Glutamatergic neuron (in vitro differentiated cells): Measurements from ENCODE around the gene SRSF2. TPM values are rescaled to one million over a fixed set of nuclear protein-coding genes. Genes with fewer than 3 reads are reported as not detected.

Source experiments
- DNase-seq: peaks from one replicate; pipeline ENCODE4 v3.0.0; 2022
- H3K27ac Mint-ChIP-seq: one replicate; pipeline ENCODE4 v1.8.0; 2020; ENCODE audit warnings: mild to moderate bottlenecking, mixed read lengths, inconsistent platforms; ENCODE audit not compliant: unreplicated experiment
- H3K27me3 Mint-ChIP-seq: one replicate; pipeline ENCODE4 v1.8.0; 2020; ENCODE audit warnings: mild to moderate bottlenecking, moderate library complexity, mixed read lengths, inconsistent platforms; ENCODE audit not compliant: unreplicated experiment
- H3K36me3 Mint-ChIP-seq: one replicate; pipeline ENCODE4 v1.8.0; 2020; ENCODE audit warnings: mild to moderate bottlenecking, mixed read lengths, inconsistent platforms; ENCODE audit not compliant: unreplicated experiment
- H3K4me1 Mint-ChIP-seq: one replicate; pipeline ENCODE4 v1.8.0; 2020; ENCODE audit warnings: mild to moderate bottlenecking, low read depth, mixed read lengths, inconsistent platforms; ENCODE audit not compliant: unreplicated experiment
- H3K4me3 Mint-ChIP-seq: one replicate; pipeline ENCODE4 v1.8.0; 2020; ENCODE audit warnings: mild to moderate bottlenecking, mixed read lengths, inconsistent platforms; ENCODE audit not compliant: unreplicated experiment
- H3K9me3 Mint-ChIP-seq: one replicate; pipeline ENCODE4 v1.8.0; 2020; ENCODE audit warnings: mild to moderate bottlenecking, moderate library complexity, mixed read lengths, inconsistent platforms; ENCODE audit not compliant: unreplicated experiment
- CTCF ChIP-seq: fragments of 200-600 bp; sonication (generic); IDR thresholded peaks from one replicate; pipeline ENCODE4 v1.5.0; 2021; ENCODE audit not compliant: partially characterized antibody, unreplicated experiment
- total RNA-seq: library from RNA; stranded (reverse); fragmentation: NEBNext Ultra II Directional; extraction: Animal tissue kit (Norgen Biotek cat#: 25700); gene quantifications from one replicate; pipeline ENCODE4 v1.2.1, GENCODE V29; 2021; ENCODE audit not compliant: unreplicated experiment

Gene SRSF2
- total RNA-seq, 1 donor from 2014 or later = 188 TPM

GRCh38 chr17:76709077-76709950 is 27.8 kb downstream of the SRSF2 start:
- no peak for TF ChIP-seq CTCF
- H3K4me1 Mint-ChIP-seq = peaks cover 46% of the 10 kb centered on the region
- peak; percentile 77 for DNase-seq
- H3K36me3 Mint-ChIP-seq = no peaks in the 10 kb centered on the region
- H3K4me3 Mint-ChIP-seq = peak overlapping the region; percentile 96
- H3K27ac Mint-ChIP-seq = peak overlapping the region; percentile 98
- H3K27me3 Mint-ChIP-seq = peaks cover 11% of the 10 kb centered on the region
- peaks cover 20% of the 10 kb centered on the region for H3K9me3 Mint-ChIP-seq

- Mint-ChIP-seq H3K36me3 (no peaks in the 10 kb centered on the region), H3K27me3 (peaks cover 11% of the 10 kb centered on the region), H3K9me3 (peaks cover 20% of the 10 kb centered on the region), H3K4me3 (peak overlapping the region; percentile 96), H3K27ac (peak overlapping the region; percentile 98), H3K4me1 (peaks cover 37% of the 10 kb centered on the region)
- TF ChIP-seq CTCF = peak; percentile 49
- peak; percentile 87 for DNase-seq
Measured at GRCh38 chr17:76707985-76708807, 28.9 kb downstream of the SRSF2 start.

GRCh38 chr17:76706817-76707216 is 30.3 kb downstream of the SRSF2 start:
- Mint-ChIP-seq H3K4me3 (peak overlapping the region; percentile 36), H3K36me3 (no peaks in the 10 kb centered on the region), H3K9me3 (peaks cover 20% of the 10 kb centered on the region), H3K4me1 (peaks cover 40% of the 10 kb centered on the region), H3K27ac (peak overlapping the region; percentile 78), H3K27me3 (peaks cover 11% of the 10 kb centered on the region)
- DNase-seq = no peak
- TF ChIP-seq CTCF = no peak

GRCh38 chr17:76704805-76705204 is 32.3 kb downstream of the SRSF2 start:
- Mint-ChIP-seq H3K9me3 (peaks cover 20% of the 10 kb centered on the region), H3K4me3 (no peak overlapping the region), H3K27me3 (peaks cover 7% of the 10 kb centered on the region), H3K36me3 (no peaks in the 10 kb centered on the region), H3K4me1 (peaks cover 48% of the 10 kb centered on the region), H3K27ac (no peak overlapping the region)
- no peak for TF ChIP-seq CTCF
- DNase-seq = no peak
